Neural progenitor cell (in vitro differentiated cells): ENCODE results near the gene CDK4. TPM values are rescaled to one million over a fixed set of nuclear protein-coding genes. Genes with fewer than 3 reads are reported as not detected.
A peak's percentile ranks its signal among the peaks of the same experiment; 100 is the strongest.

Source experiments
- DNase-seq: peaks from one replicate; pipeline ENCODE4 v3.0.0-alpha.2; 2016; ENCODE audit warnings: low spot score
- H2AFZ ChIP-seq: fragments of 200-600 bp; sonication (generic); replicated peaks from 2 replicates; pipeline ENCODE4 v1.6.1; 2016; ENCODE audit warnings: antibody characterized with exemption
- H3F3A ChIP-seq: fragments of 200-600 bp; sonication (generic); 2 replicates; pipeline ENCODE4 v1.6.1; 2016; ENCODE audit warnings: antibody characterized with exemption, low read depth
- H3K27ac ChIP-seq: fragments of 200-600 bp; sonication (generic); 2 replicates; pipeline ENCODE4 v1.5.1; 2016; ENCODE audit warnings: mild to moderate bottlenecking
- H3K27me3 ChIP-seq: fragments of 200-600 bp; sonication (generic); 2 replicates; pipeline ENCODE4 v1.6.1; 2016; ENCODE audit warnings: mild to moderate bottlenecking, moderate library complexity
- H3K36me3 ChIP-seq: fragments of 200-600 bp; sonication (generic); 2 replicates; pipeline ENCODE4 v1.5.1; 2016
- H3K4me1 ChIP-seq: fragments of 200-600 bp; sonication (generic); 2 replicates; pipeline ENCODE4 v1.6.1; 2016; ENCODE audit warnings: mixed run types
- H3K4me2 ChIP-seq: fragments of 200-600 bp; sonication (generic); 2 replicates; pipeline ENCODE4 v1.6.1; 2016
- H3K4me3 ChIP-seq: fragments of 200-600 bp; sonication (generic); 2 replicates; pipeline ENCODE4 v1.5.1; 2016
- H3K79me2 ChIP-seq: fragments of 200-600 bp; sonication (generic); 2 replicates; pipeline ENCODE4 v1.6.1; 2016; ENCODE audit warnings: low read depth
- H3K9ac ChIP-seq: fragments of 200-600 bp; sonication (generic); 2 replicates; pipeline ENCODE4 v1.6.1; 2016
- H3K9me3 ChIP-seq: fragments of 200-600 bp; sonication (generic); 2 replicates; pipeline ENCODE4 v1.5.1; 2016; ENCODE audit warnings: low read depth
- H4K20me1 ChIP-seq: fragments of 200-600 bp; sonication (generic); 2 replicates; pipeline ENCODE4 v1.6.1; 2016; ENCODE audit warnings: low read depth
- H3K27ac Mint-ChIP-seq: 3 replicates; pipeline ENCODE4 v1.8.0; 2021; ENCODE audit warnings: mixed read lengths
- H3K27me3 Mint-ChIP-seq: 2 replicates; pipeline ENCODE4 v1.8.0; 2022; ENCODE audit warnings: low read depth, mild to moderate bottlenecking, inconsistent platforms, moderate library complexity, mixed read lengths; ENCODE audit not compliant: insufficient read depth
- H3K36me3 Mint-ChIP-seq: 3 replicates; pipeline ENCODE4 v1.8.0; 2021; ENCODE audit warnings: mixed read lengths
- H3K4me1 Mint-ChIP-seq: 3 replicates; pipeline ENCODE4 v1.8.0; 2021; ENCODE audit warnings: mixed read lengths
- H3K4me3 Mint-ChIP-seq: 3 replicates; pipeline ENCODE4 v1.8.0; 2021; ENCODE audit warnings: mild to moderate bottlenecking, moderate library complexity, mixed read lengths
- H3K9me3 Mint-ChIP-seq: 3 replicates; pipeline ENCODE4 v1.8.0; 2020; ENCODE audit warnings: mixed read lengths
- CTCF ChIP-seq: fragments of 200-600 bp; sonication (generic); IDR thresholded peaks from 2 replicates; pipeline ENCODE4 v1.5.1; 2017; ENCODE audit warnings: antibody characterized with exemption, mild to moderate bottlenecking
- EZH2 ChIP-seq: fragments of 200-600 bp; sonication (generic); IDR thresholded peaks from 2 replicates; pipeline ENCODE4 v1.6.1; 2017; ENCODE audit warnings: antibody characterized with exemption, mild to moderate bottlenecking, moderate library complexity
- EZH2phosphoT487 ChIP-seq: fragments of 200-600 bp; sonication (generic); IDR thresholded peaks from 2 replicates; pipeline ENCODE4 v1.6.1; 2017; ENCODE audit warnings: antibody characterized with exemption
- total RNA-seq: library from RNA; depleted of rRNA; stranded (reverse); fragments of >200 nt; gene quantifications from 2 replicates; pipeline ENCODE4 v1.2.3, GENCODE V29; 2015; ENCODE audit warnings: low replicate concordance

The CDK4 gene
- total RNA-seq, 1 donor from 2014 or later: 169 TPM

GRCh38 chr12:57762463-57762862 is 10.4 kb upstream of the CDK4 start:
- H3K36me3 Mint-ChIP-seq: peaks cover 11% of the 10 kb centered on the region
- Histone ChIP-seq H3K4me3 (no peak overlapping the region), H3K27me3 (peaks cover 59% of the 10 kb centered on the region), H2AFZ (no peak overlapping the region), H3K4me2 (no peak overlapping the region), H3F3A (peaks cover 32% of the 10 kb centered on the region), H3K9ac (no peak overlapping the region), H3K4me1 (peaks cover 21% of the 10 kb centered on the region), H3K79me2 (no peaks in the 10 kb centered on the region), H4K20me1 (peaks cover 79% of the 10 kb centered on the region), H3K9me3 (no peaks in the 10 kb centered on the region), H3K27ac (no peak overlapping the region), H3K36me3 (no peaks in the 10 kb centered on the region)
- peaks cover 55% of the 10 kb centered on the region for H3K27me3 Mint-ChIP-seq
- H3K4me1 Mint-ChIP-seq: peaks cover 14% of the 10 kb centered on the region
- H3K4me3 Mint-ChIP-seq: no peak overlapping the region
- no peak overlapping the region for H3K27ac Mint-ChIP-seq
- H3K9me3 Mint-ChIP-seq: peaks cover 2% of the 10 kb centered on the region
- DNase-seq: no peak
- TF ChIP-seq EZH2phosphoT487: no peak
- no peak for TF ChIP-seq EZH2
- no peak for TF ChIP-seq CTCF

- H3K9me3 Mint-ChIP-seq: peaks cover 2% of the 10 kb centered on the region
- Histone ChIP-seq H3K4me3 (no peak overlapping the region), H3K4me2 (no peak overlapping the region), H3K9ac (no peak overlapping the region), H3K79me2 (no peaks in the 10 kb centered on the region), H3K27ac (no peak overlapping the region), H3K9me3 (no peaks in the 10 kb centered on the region), H3K4me1 (peaks cover 13% of the 10 kb centered on the region), H3K36me3 (no peaks in the 10 kb centered on the region), H2AFZ (no peak overlapping the region), H3K27me3 (peaks cover 59% of the 10 kb centered on the region), H3F3A (peaks cover 28% of the 10 kb centered on the region), H4K20me1 (peaks cover 78% of the 10 kb centered on the region)
- H3K27ac Mint-ChIP-seq: no peak overlapping the region
- no peak overlapping the region for H3K4me3 Mint-ChIP-seq
- peaks cover 13% of the 10 kb centered on the region for H3K4me1 Mint-ChIP-seq
- TF ChIP-seq CTCF: no peak
- DNase-seq: no peak
- H3K27me3 Mint-ChIP-seq: peaks cover 53% of the 10 kb centered on the region
- peaks cover 10% of the 10 kb centered on the region for H3K36me3 Mint-ChIP-seq
These were observed 9.4 kb upstream of the CDK4 start for GRCh38 chr12:57761391-57761998.

- Mint-ChIP-seq H3K4me3 (no peak overlapping the region), H3K27me3 (peaks cover 48% of the 10 kb centered on the region), H3K36me3 (peaks cover 12% of the 10 kb centered on the region), H3K27ac (no peak overlapping the region), H3K4me1 (peaks cover 14% of the 10 kb centered on the region), H3K9me3 (peaks cover 2% of the 10 kb centered on the region)
- no peaks in the 10 kb centered on the region for H3K9me3 ChIP-seq
- H4K20me1 ChIP-seq: peaks cover 75% of the 10 kb centered on the region
- H3K79me2 ChIP-seq: no peaks in the 10 kb centered on the region
- no peak for TF ChIP-seq EZH2phosphoT487
- TF ChIP-seq EZH2: no peak
- no peak for TF ChIP-seq CTCF
- H3K9ac ChIP-seq: no peak overlapping the region
- H3K36me3 ChIP-seq: no peaks in the 10 kb centered on the region
- no peak overlapping the region for H3K4me3 ChIP-seq
- H3F3A ChIP-seq: peaks cover 27% of the 10 kb centered on the region
- H3K4me1 ChIP-seq: peaks cover 14% of the 10 kb centered on the region
- peak; percentile 82 for DNase-seq
- no peak overlapping the region for H3K27ac ChIP-seq
- no peak overlapping the region for H3K4me2 ChIP-seq
- H3K27me3 ChIP-seq: peaks cover 59% of the 10 kb centered on the region
- H2AFZ ChIP-seq: no peak overlapping the region
These were observed 8.4 kb upstream of the CDK4 start for GRCh38 chr12:57760347-57760982.
